PC-9 (cell line): ENCODE results near the gene NDUFS1. TPM values are rescaled to one million over a fixed set of nuclear protein-coding genes. Genes with fewer than 3 reads are reported as not detected.

Source experiments
- BruUV-seq: library from RNA; stranded (reverse); fragments of 400-500 nt; replicated peaks from 2 replicates; lab custom pipeline; 2021; lab: Mats Ljungman, UMichigan
- CTCF ChIA-PET: fragments of 300-600 bp; sonication (Branson Sonifier 250); formaldehyde crosslinking; loops from one replicate; lab custom pipeline; 2022; ENCODE audit warnings: antibody characterized with exemption; lab: Charles Lee
- POLR2A ChIA-PET: fragments of 300-600 bp; sonication (Branson Sonifier 250); formaldehyde crosslinking; loops from one replicate; lab custom pipeline; 2022; ENCODE audit warnings: antibody characterized with exemption; ENCODE audit not compliant: unreplicated experiment; lab: Charles Lee
- DNase-seq, 2 experiments: peaks; one replicate each; pipeline versions ENCODE4 v3.0.0 to v3.0.0-alpha.2; 2015 to 2022; ENCODE audit warnings: mixed read lengths in 1 of 2
- H2AFZ ChIP-seq: fragments of 200-600 bp; sonication (generic); 2 replicates; pipeline ENCODE4 v1.8.1; 2017; ENCODE audit warnings: antibody characterized with exemption
- H3F3A ChIP-seq: fragments of 200-600 bp; sonication (generic); 2 replicates; pipeline ENCODE4 v1.8.1; 2017; ENCODE audit warnings: antibody characterized with exemption, mild to moderate bottlenecking, low read depth; ENCODE audit not compliant: insufficient read depth
- H3K27ac ChIP-seq: fragments of 200-600 bp; sonication (generic); 2 replicates; pipeline ENCODE4 v1.6.1; 2016; ENCODE audit warnings: mixed run types
- H3K27me3 ChIP-seq: fragments of 200-600 bp; sonication (generic); 2 replicates; pipeline ENCODE4 v1.6.1; 2016; ENCODE audit warnings: low read depth, mixed run types; ENCODE audit not compliant: insufficient read depth
- H3K36me3 ChIP-seq: fragments of 200-600 bp; sonication (generic); 2 replicates; pipeline ENCODE4 v1.6.1; 2016; ENCODE audit warnings: low read depth, mixed run types
- H3K4me1 ChIP-seq: fragments of 200-600 bp; sonication (generic); replicated peaks from 2 replicates; pipeline ENCODE4 v1.6.1; 2016; ENCODE audit warnings: mixed run types; ENCODE audit not compliant: insufficient read depth
- H3K4me2 ChIP-seq: fragments of 200-600 bp; sonication (generic); 2 replicates; pipeline ENCODE4 v1.6.1; 2017; ENCODE audit warnings: mixed run types
- H3K4me3 ChIP-seq: fragments of 200-600 bp; sonication (generic); 2 replicates; pipeline ENCODE4 v1.6.1; 2016; ENCODE audit warnings: mixed run types
- H3K79me2 ChIP-seq: fragments of 200-600 bp; sonication (generic); 2 replicates; pipeline ENCODE4 v1.6.1; 2017; ENCODE audit warnings: low read depth, mixed run types
- H3K9me2 ChIP-seq: fragments of 200-600 bp; sonication (generic); 2 replicates; pipeline ENCODE4 v1.8.1; 2017; ENCODE audit warnings: mild to moderate bottlenecking; ENCODE audit not compliant: insufficient read depth
- H3K9me3 ChIP-seq: fragments of 200-600 bp; sonication (generic); 2 replicates; pipeline ENCODE4 v1.8.1; 2016; ENCODE audit warnings: low read depth; ENCODE audit not compliant: insufficient read depth
- H4K20me1 ChIP-seq: fragments of 200-600 bp; sonication (generic); 2 replicates; pipeline ENCODE4 v1.8.1; 2017; ENCODE audit not compliant: insufficient read depth
- EZH2 ChIP-seq: fragments of 200-600 bp; sonication (generic); IDR thresholded peaks from 2 replicates; pipeline ENCODE4 v1.8.0; 2017; ENCODE audit warnings: antibody characterized with exemption, low read depth
- intact Hi-C: fragments of 100-400 bp; cut with micrococcal nuclease; formaldehyde crosslinking; loops from one replicate; pipeline ENCODE4 v1.10.0; 2022; ENCODE audit not compliant: unreplicated experiment
- total RNA-seq: library from RNA; stranded (reverse); gene quantifications from 2 replicates; pipeline ENCODE4 v1.2.3, GENCODE V29; 2021
- TF ChIP-seq, protein P1 (sequence below): fragments of 200-600 bp; sonication (generic); conservative IDR thresholded peaks from 2 replicates; pipeline ENCODE4 v1.6.1; 2017; ENCODE audit warnings: mixed run types, antibody characterized with exemption, mild to moderate bottlenecking, moderate library complexity

NDUFS1 gene
- total RNA-seq, 1 experiment from 2014 or later: 68.9 TPM

DNA sequence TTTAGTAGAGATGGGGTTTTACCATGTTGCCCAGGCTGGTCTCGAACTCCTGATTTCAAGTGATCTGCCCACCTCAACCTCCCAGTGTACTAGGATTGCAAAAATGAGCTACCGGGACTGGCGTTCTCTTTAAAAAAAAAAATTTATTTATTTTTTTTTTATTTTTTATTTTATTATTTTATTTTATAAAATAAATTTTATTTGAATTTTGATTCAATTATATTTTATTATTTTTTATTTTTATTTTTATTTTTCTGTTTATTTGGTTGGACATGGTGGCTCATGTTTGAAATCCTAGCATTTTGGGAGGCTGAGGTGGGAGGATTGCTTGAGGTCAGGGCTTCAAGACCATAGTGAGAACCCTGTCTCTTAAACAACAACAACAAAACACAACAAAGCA is 32.9 kb upstream of the NDUFS1 start:
- no peak overlapping the region for H2AFZ ChIP-seq
- H3K79me2 ChIP-seq: no peaks in the 10 kb centered on the region
- no peaks in the 10 kb centered on the region for H3K4me1 ChIP-seq
- no peak for TF ChIP-seq EZH2
- TF ChIP-seq, protein P1, sequence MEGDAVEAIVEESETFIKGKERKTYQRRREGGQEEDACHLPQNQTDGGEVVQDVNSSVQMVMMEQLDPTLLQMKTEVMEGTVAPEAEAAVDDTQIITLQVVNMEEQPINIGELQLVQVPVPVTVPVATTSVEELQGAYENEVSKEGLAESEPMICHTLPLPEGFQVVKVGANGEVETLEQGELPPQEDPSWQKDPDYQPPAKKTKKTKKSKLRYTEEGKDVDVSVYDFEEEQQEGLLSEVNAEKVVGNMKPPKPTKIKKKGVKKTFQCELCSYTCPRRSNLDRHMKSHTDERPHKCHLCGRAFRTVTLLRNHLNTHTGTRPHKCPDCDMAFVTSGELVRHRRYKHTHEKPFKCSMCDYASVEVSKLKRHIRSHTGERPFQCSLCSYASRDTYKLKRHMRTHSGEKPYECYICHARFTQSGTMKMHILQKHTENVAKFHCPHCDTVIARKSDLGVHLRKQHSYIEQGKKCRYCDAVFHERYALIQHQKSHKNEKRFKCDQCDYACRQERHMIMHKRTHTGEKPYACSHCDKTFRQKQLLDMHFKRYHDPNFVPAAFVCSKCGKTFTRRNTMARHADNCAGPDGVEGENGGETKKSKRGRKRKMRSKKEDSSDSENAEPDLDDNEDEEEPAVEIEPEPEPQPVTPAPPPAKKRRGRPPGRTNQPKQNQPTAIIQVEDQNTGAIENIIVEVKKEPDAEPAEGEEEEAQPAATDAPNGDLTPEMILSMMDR: no peak
- H3K9me3 ChIP-seq: no peaks in the 10 kb centered on the region
- no peak overlapping the region for H3K4me3 ChIP-seq
- DNase-seq: no peak
- BruUV-seq: no TSS peak
- H3K27me3 ChIP-seq: no peaks in the 10 kb centered on the region
- H3K9me2 ChIP-seq: no peaks in the 10 kb centered on the region
- ChIA-PET CTCF (no interaction called here), POLR2A (no interaction called here)
- H3F3A ChIP-seq: no peaks in the 10 kb centered on the region
- H3K27ac ChIP-seq: no peak overlapping the region
- H3K4me2 ChIP-seq: no peak overlapping the region
- intact Hi-C loops: no loop called here
- H4K20me1 ChIP-seq: no peaks in the 10 kb centered on the region
- H3K36me3 ChIP-seq: no peaks in the 10 kb centered on the region

DNA sequence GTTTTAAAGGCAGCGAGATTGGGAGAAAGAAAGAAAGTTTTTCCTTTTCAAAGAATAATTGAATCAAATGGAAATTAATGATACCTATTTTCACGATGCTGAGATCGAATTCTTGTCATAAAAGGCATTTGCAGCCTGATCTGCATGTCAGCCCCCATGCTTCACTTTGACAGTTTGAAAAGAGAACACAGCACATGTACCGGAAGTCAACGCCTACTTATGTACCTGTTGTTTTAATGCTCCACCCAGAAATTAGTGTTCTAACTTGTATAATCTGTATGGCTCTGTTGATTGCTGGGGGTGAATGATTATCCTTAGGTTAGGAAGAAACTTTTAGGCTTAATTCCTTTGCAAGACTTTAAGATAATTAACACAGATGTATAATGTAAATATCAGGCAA is 31.4 kb upstream of the NDUFS1 start:
- H3K27ac ChIP-seq: no peak overlapping the region
- POLR2A ChIA-PET: no interaction called here

DNA sequence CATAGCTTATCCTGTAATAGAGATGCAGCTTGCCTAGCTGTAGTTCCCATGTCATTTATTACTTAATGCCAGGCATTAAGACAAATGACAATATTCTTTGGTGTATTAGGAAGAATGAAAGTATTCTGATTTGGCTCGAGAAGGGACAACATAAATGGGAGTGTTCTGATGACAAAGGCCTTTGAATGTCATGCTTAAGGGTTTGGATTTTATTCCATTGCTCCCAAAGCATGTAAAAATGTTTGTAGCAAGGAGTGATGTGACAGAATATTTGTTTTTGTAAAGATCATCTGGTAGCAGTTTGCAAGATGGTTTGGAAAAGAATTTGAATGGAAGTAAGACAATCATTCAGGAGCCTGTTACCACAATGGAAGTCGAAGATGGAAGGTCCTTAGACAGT is 30.9 kb upstream of the NDUFS1 start:
- Histone ChIP-seq H3K79me2 (no peaks in the 10 kb centered on the region), H3K36me3 (no peaks in the 10 kb centered on the region), H3K4me2 (no peak overlapping the region), H3K9me3 (no peaks in the 10 kb centered on the region), H3K4me1 (no peaks in the 10 kb centered on the region), H4K20me1 (no peaks in the 10 kb centered on the region), H3K4me3 (no peak overlapping the region), H3K27ac (no peak overlapping the region), H3F3A (no peaks in the 10 kb centered on the region), H2AFZ (no peak overlapping the region), H3K9me2 (no peaks in the 10 kb centered on the region), H3K27me3 (no peaks in the 10 kb centered on the region)
- BruUV-seq: no TSS peak
- POLR2A ChIA-PET: no interaction called here
- intact Hi-C loops: no loop called here
- TF ChIP-seq EZH2: no peak
- TF ChIP-seq, protein P1: no peak
- CTCF ChIA-PET: no interaction called here
- DNase-seq: no peak

More for the DNA sequence above, 31.4 kb upstream of the NDUFS1 start:
- no peaks in the 10 kb centered on the region for H3K36me3 ChIP-seq
- no peaks in the 10 kb centered on the region for H3K27me3 ChIP-seq
- no TSS peak for BruUV-seq
- intact Hi-C loops: no loop called here
- H3K9me2 ChIP-seq: no peaks in the 10 kb centered on the region
- H3K79me2 ChIP-seq: no peaks in the 10 kb centered on the region
- TF ChIP-seq, protein P1: no peak
- TF ChIP-seq EZH2: no peak
- H4K20me1 ChIP-seq: no peaks in the 10 kb centered on the region
- H2AFZ ChIP-seq: no peak overlapping the region
- no peak for DNase-seq
- H3K9me3 ChIP-seq: no peaks in the 10 kb centered on the region
- H3F3A ChIP-seq: no peaks in the 10 kb centered on the region
- no peak overlapping the region for H3K4me2 ChIP-seq
- CTCF ChIA-PET: no interaction called here
- H3K4me1 ChIP-seq: no peaks in the 10 kb centered on the region
- H3K4me3 ChIP-seq: no peak overlapping the region
